ENCODE results near the gene SLCO2B1.

Gene SLCO2B1

GRCh38 chr11:75245356-75246005 lies 94.6 kb downstream of the SLCO2B1 start:
- DNase-seq (ENCODE audit: insufficient read length, low spot score) (no peak), FAIRE-seq (no peak)

- DNase-seq (ENCODE audit: insufficient read length, low spot score) (no peak), FAIRE-seq (no peak)
Measured at GRCh38 chr11:75246006-75246670, 95.2 kb downstream of the SLCO2B1 start.

GRCh38 chr11:75246671-75247350 lies 95.9 kb downstream of the SLCO2B1 start:
- FAIRE-seq = no peak
- no peak for DNase-seq (ENCODE audit: insufficient read length, low spot score)

GRCh38 chr11:75248924-75249256 lies 98.0 kb downstream of the SLCO2B1 start:
- FAIRE-seq (no peak), DNase-seq (ENCODE audit: insufficient read length, low spot score) (no peak)

- FAIRE-seq (peak; percentile 20), DNase-seq (ENCODE audit: insufficient read length, low spot score) (no peak)
Measured at GRCh38 chr11:75249704-75250103, 98.8 kb downstream of the SLCO2B1 start.

- no peak for FAIRE-seq
- DNase-seq (ENCODE audit: insufficient read length, low spot score) = no peak
Measured at GRCh38 chr11:75254326-75254725, 103.4 kb downstream of the SLCO2B1 start.
